ENCODE data around the gene SPATA13. TPM values are rescaled to one million over a fixed set of nuclear protein-coding genes. Genes with fewer than 3 reads are reported as not detected.
A peak's percentile ranks its signal among the peaks of the same experiment; 100 is the strongest.

SPATA13 gene
- total and polyA plus RNA-seq, 10 of the 15 experiments (the other 5 are each of a cell fraction or from before 2014, with no cell fraction given) = 2.4 to 11.1 (median 10.2) TPM

GRCh38 chr13:24269821-24270220, 109.3 kb downstream of the SPATA13 start:
- FAIRE-seq (no peak), DNase-seq (ENCODE audit: low read depth, low spot score) (no peak), ATAC-seq (no peak)
- no peak for TF ChIP-seq RCOR1 (conservative IDR thresholded peaks at IDR 0.05; ENCODE audit: low read depth, low read length)
- TF ChIP-seq CREB1 (IDR thresholded peaks at IDR 0.05; ENCODE audit: low read depth) = peak; percentile 47
- peak; percentile 45; the same call in 1 of the 2 replicates for TF ChIP-seq CREM (IDR thresholded peaks at IDR 0.05; ENCODE audit: low read depth)
- H2AFZ ChIP-seq (ENCODE audit: control insufficient read depth, low read depth, low read length) = no peak overlapping the region
- H3K4me3 ChIP-seq = no peak overlapping the region
- no peaks in the 10 kb centered on the region for H3K9me3 ChIP-seq (replicated peaks; ENCODE audit: control insufficient read depth, insufficient read depth, low read length)
- CTCF ChIA-PET = interaction anchor here (1.2 to 3.0 kb wide), 4 partner anchors 22 to 41 kb away, joined by 3 to 15 read pairs (median 6); no protein-coding TSS in a partner anchor
- 78% methylated on average over 4 of the region's 4 CpGs for WGBS (ENCODE audit: insufficient coverage, insufficient replicate concordance, low lambda C conversion rate, missing lambda C conversion rate)
- H3K4me2 ChIP-seq (ENCODE audit: control insufficient read depth, insufficient read depth) = peak overlapping the region; percentile 82
- H3K79me2 ChIP-seq (ENCODE audit: control insufficient read depth, insufficient read depth, low read length) = peaks cover 35% of the 10 kb centered on the region
- POLR2A ChIA-PET = interaction anchor here (1.0 to 1.3 kb wide), 4 partner anchors 9 to 39 kb away, joined by 5 to 8 read pairs (median 6); no protein-coding TSS in a partner anchor
- BruUV-seq (replicated peaks) = no TSS peak
- intact Hi-C loops (cut with micrococcal nuclease; ENCODE audit: unreplicated experiment) = loop anchor here (5.0 kb wide), 1 partner anchor 242 kb away; the partner anchor contains the start of gene PARP4
- peaks cover 45% of the 10 kb centered on the region for H3K4me1 ChIP-seq (ENCODE audit: control insufficient read depth, insufficient read depth, low read length)
- no peaks in the 10 kb centered on the region for H3K27me3 ChIP-seq (replicated peaks in 1 of 2; ENCODE audit: control insufficient read depth in 2 of 2, insufficient read depth in 2 of 2, low read length in 1 of 2)
- RAD21 ChIA-PET (ENCODE audit: unreplicated experiment) = interaction anchor here (0.7 to 6.9 kb wide), 6 partner anchors 11 to 264 kb away, joined by 3 to 80 read pairs (median 6); no protein-coding TSS in a partner anchor
- H3K36me3 ChIP-seq (ENCODE audit: control insufficient read depth in 2 of 2, insufficient read depth in 2 of 2, low read length in 1 of 2) = no peaks in the 10 kb centered on the region
- H3K9ac ChIP-seq (ENCODE audit: control insufficient read depth, insufficient read depth, low read length) = peak overlapping the region; percentile 83
- peak overlapping the region; percentile 93 for H3K27ac ChIP-seq (ENCODE audit: control insufficient read depth, insufficient read depth)
- SMC1A ChIA-PET (ENCODE audit: uncharacterized antibody, unreplicated experiment) = interaction anchor here (0.8 to 2.2 kb wide), 8 partner anchors 8 to 336 kb away, joined by 3 to 15 read pairs (median 8); no protein-coding TSS in a partner anchor
- in situ Hi-C loops (cut with MboI) = no loop called here
- H4K20me1 ChIP-seq (ENCODE audit: control insufficient read depth, insufficient read depth) = no peaks in the 10 kb centered on the region

- peak overlapping the region; percentile 60 for H3K4me3 ChIP-seq
- peaks cover 43% of the 10 kb centered on the region for H3K79me2 ChIP-seq (ENCODE audit: control insufficient read depth, insufficient read depth, low read length)
- H3K27me3 ChIP-seq (replicated peaks in 1 of 2; ENCODE audit: control insufficient read depth in 2 of 2, insufficient read depth in 2 of 2, low read length in 1 of 2) = no peaks in the 10 kb centered on the region
- ChIA-PET SMC1A (ENCODE audit: uncharacterized antibody, unreplicated experiment) (interaction anchor here (1.3 to 2.2 kb wide), 7 partner anchors 9 to 335 kb away, joined by 3 to 15 read pairs (median 7); no protein-coding TSS in a partner anchor), RAD21 (ENCODE audit: unreplicated experiment) (interaction anchor here (0.9 to 6.9 kb wide), 5 partner anchors 10 to 46 kb away, joined by 3 to 80 read pairs (median 6); no protein-coding TSS in a partner anchor), CTCF (interaction anchor here (1.0 to 3.0 kb wide), 6 partner anchors 9 to 42 kb away, joined by 3 to 15 read pairs (median 4); no protein-coding TSS in a partner anchor), POLR2A (interaction anchor here (0.6 to 1.3 kb wide), 4 partner anchors 12 to 265 kb away, joined by 3 to 6 read pairs (median 4); no protein-coding TSS in a partner anchor)
- peaks cover 46% of the 10 kb centered on the region for H3K4me1 ChIP-seq (ENCODE audit: control insufficient read depth, insufficient read depth, low read length)
- no peaks in the 10 kb centered on the region for H3K36me3 ChIP-seq (ENCODE audit: control insufficient read depth in 2 of 2, insufficient read depth in 2 of 2, low read length in 1 of 2)
- peak overlapping the region; percentile 82 for H3K4me2 ChIP-seq (ENCODE audit: control insufficient read depth, insufficient read depth)
- peak; percentile 38 for DNase-seq (ENCODE audit: low read depth, low spot score)
- H2AFZ ChIP-seq (ENCODE audit: control insufficient read depth, low read depth, low read length) = peak overlapping the region; percentile 78
- no peaks in the 10 kb centered on the region for H3K9me3 ChIP-seq (replicated peaks; ENCODE audit: control insufficient read depth, insufficient read depth, low read length)
- H4K20me1 ChIP-seq (ENCODE audit: control insufficient read depth, insufficient read depth) = no peaks in the 10 kb centered on the region
- in situ Hi-C loops (cut with MboI) = no loop called here
- FAIRE-seq = no peak
- WGBS (ENCODE audit: insufficient coverage, insufficient replicate concordance, low lambda C conversion rate, missing lambda C conversion rate) = 1% methylated on average over 10 of the region's 10 CpGs
- peak; percentile 71 for ATAC-seq
- intact Hi-C loops (cut with micrococcal nuclease; ENCODE audit: unreplicated experiment) = loop anchor here (5.0 kb wide), 1 partner anchor 242 kb away; the partner anchor contains the start of gene PARP4
- H3K27ac ChIP-seq (ENCODE audit: control insufficient read depth, insufficient read depth) = peak overlapping the region; percentile 93
- no TSS peak for BruUV-seq (replicated peaks)
- H3K9ac ChIP-seq (ENCODE audit: control insufficient read depth, insufficient read depth, low read length) = peak overlapping the region; percentile 83
- TF ChIP-seq SUPT20H (IDR thresholded peaks at IDR 0.05; ENCODE audit: borderline replicate concordance, control insufficient read depth, low read depth, low read length) (no peak), POLR2A (IDR thresholded peaks at IDR 0.05; ENCODE audit: low read depth, low read length) (peak; percentile 77), CBFB (IDR thresholded peaks at IDR 0.05; ENCODE audit: low read depth) (peak; percentile 39; the same call in 1 of the 2 replicates), NKRF (conservative IDR thresholded peaks at IDR 0.05) (no peak), FOXK2 (IDR thresholded peaks at IDR 0.05) (no peak), POLR2AphosphoS5 (IDR thresholded peaks at IDR 0.05; ENCODE audit: low read length) (peak; percentile 63; the same call in 1 of the 2 replicates), ZNF687 (IDR thresholded peaks at IDR 0.05) (peak; percentile 19; the same call in 1 of the 2 replicates)
Observed at GRCh38 chr13:24270639-24271141, 110.2 kb downstream of the SPATA13 start.

All from GM12878 (cell line).